Activated naive CD4-positive, alpha-beta T cell treated with anti-CD3 and anti-CD28 coated beads, Interleukin-2, amount 10 ng/mL, durations not matched to agents 7 days and 5 days (primary cell): Measurements from ENCODE around the gene CPE.
"Not testable (repeated sequence)": the region's sequence is repeated elsewhere in the genome, so short reads cannot be mapped to it uniquely, and the experiment has no call there.

Experiments used
- CTCF ChIA-PET: fragments of 350-600 bp; sonication (Branson Sonifier 250); formaldehyde crosslinking; loops from one replicate; lab custom pipeline; 2021; ENCODE audit warnings: antibody characterized with exemption; lab: Charles Lee
- DNase-seq: peaks from one replicate; pipeline ENCODE4 v3.0.0-alpha.2; 2020
- H3K27ac Mint-ChIP-seq: one replicate; pipeline ENCODE4 v1.8.0; 2021; ENCODE audit warnings: mild to moderate bottlenecking, moderate library complexity, mixed read lengths
- H3K27me3 Mint-ChIP-seq: one replicate; pipeline ENCODE4 v1.8.0; 2021; ENCODE audit warnings: mild to moderate bottlenecking, mixed read lengths
- H3K36me3 Mint-ChIP-seq: one replicate; pipeline ENCODE4 v1.8.0; 2021; ENCODE audit warnings: mixed read lengths
- H3K4me1 Mint-ChIP-seq: one replicate; pipeline ENCODE4 v1.8.0; 2021; ENCODE audit warnings: mixed read lengths
- H3K4me3 Mint-ChIP-seq: one replicate; pipeline ENCODE4 v1.8.0; 2021; ENCODE audit warnings: mild to moderate bottlenecking, moderate library complexity, mixed read lengths
- H3K9me3 Mint-ChIP-seq: one replicate; pipeline ENCODE4 v1.8.0; 2021; ENCODE audit warnings: mixed read lengths

Gene CPE

GRCh38 chr4:165378745-165379677 is at the start of gene CPE:
CPE (plus strand) TSS chr4:165379008; CDS start chr4:165379222, 214 bp downstream.
- H3K36me3 Mint-ChIP-seq: no peaks in the 10 kb centered on the region
- H3K27ac Mint-ChIP-seq: no peak within 1 kb of the TSS
- peaks cover 63% of the 10 kb centered on the region for H3K27me3 Mint-ChIP-seq
- no peaks in the 10 kb centered on the region for H3K9me3 Mint-ChIP-seq
- H3K4me1 Mint-ChIP-seq: peaks cover 12% of the 10 kb centered on the region
- CTCF ChIA-PET: interaction anchor here (1.4 kb wide), 1 partner anchor 266 kb away, joined by 3 read pairs; no protein-coding TSS in a partner anchor
- DNase-seq: peak; percentile 73
- peak within 1 kb of the TSS; percentile 63 for H3K4me3 Mint-ChIP-seq

GRCh38 chr4:165330071-165330470 is 48.7 kb upstream of the CPE start:
- Mint-ChIP-seq H3K9me3 (peaks cover 4% of the 10 kb centered on the region), H3K4me1 (peaks cover 40% of the 10 kb centered on the region), H3K27me3 (no peaks in the 10 kb centered on the region), H3K27ac (no peak overlapping the region), H3K36me3 (peaks cover 42% of the 10 kb centered on the region), H3K4me3 (peak overlapping the region; percentile 27)
- no peak for DNase-seq
- CTCF ChIA-PET: interaction anchor here (0.5 to 0.9 kb wide), 3 partner anchors 116 to 217 kb away, joined by 3 to 4 read pairs (median 4); partner anchors contain the start of gene TMEM192

- H3K4me3 Mint-ChIP-seq: peak overlapping the region; percentile 27
- peak overlapping the region; percentile 33 for H3K27ac Mint-ChIP-seq
- CTCF ChIA-PET: interaction anchor here (0.9 kb wide), 1 partner anchor 218 kb away, joined by 3 read pairs; the partner anchor contains the start of gene TMEM192
- peaks cover 2% of the 10 kb centered on the region for H3K9me3 Mint-ChIP-seq
- peaks cover 42% of the 10 kb centered on the region for H3K36me3 Mint-ChIP-seq
- peaks cover 45% of the 10 kb centered on the region for H3K4me1 Mint-ChIP-seq
- no peak for DNase-seq
- no peaks in the 10 kb centered on the region for H3K27me3 Mint-ChIP-seq
Observed at GRCh38 chr4:165330666-165331065, 48.1 kb upstream of the CPE start.

- Mint-ChIP-seq H3K4me3 (peak overlapping the region; percentile 22), H3K36me3 (peaks cover 41% of the 10 kb centered on the region), H3K9me3 (no peaks in the 10 kb centered on the region), H3K4me1 (peaks cover 46% of the 10 kb centered on the region), H3K27me3 (no peaks in the 10 kb centered on the region), H3K27ac (no peak overlapping the region)
- CTCF ChIA-PET: interaction anchor here (2.2 to 3.2 kb wide), 2 partner anchors 12 to 201 kb away, joined by 7 to 14 read pairs; no protein-coding TSS in a partner anchor
- no peak for DNase-seq
Observed at GRCh38 chr4:165331359-165331758, 47.4 kb upstream of the CPE start.

- Mint-ChIP-seq H3K36me3 (peaks cover 44% of the 10 kb centered on the region), H3K4me1 (peaks cover 49% of the 10 kb centered on the region), H3K9me3 (no peaks in the 10 kb centered on the region), H3K4me3 (peak overlapping the region; percentile 8), H3K27me3 (no peaks in the 10 kb centered on the region), H3K27ac (peak overlapping the region; percentile 20)
- CTCF ChIA-PET: interaction anchor here (1.1 to 3.2 kb wide), 4 partner anchors 11 to 201 kb away, joined by 3 to 14 read pairs (median 5); no protein-coding TSS in a partner anchor
- no peak for DNase-seq
Observed at GRCh38 chr4:165331823-165332222, 47.0 kb upstream of the CPE start.

- CTCF ChIA-PET: interaction anchor here (1.1 to 3.2 kb wide), 4 partner anchors 10 to 202 kb away, joined by 3 to 14 read pairs (median 5); no protein-coding TSS in a partner anchor
- H3K9me3 Mint-ChIP-seq: no peaks in the 10 kb centered on the region
- H3K27ac Mint-ChIP-seq: peak overlapping the region; percentile 39
- H3K4me1 Mint-ChIP-seq: peaks cover 49% of the 10 kb centered on the region
- no peaks in the 10 kb centered on the region for H3K27me3 Mint-ChIP-seq
- H3K36me3 Mint-ChIP-seq: peaks cover 49% of the 10 kb centered on the region
- no peak for DNase-seq
- peak overlapping the region; percentile 8 for H3K4me3 Mint-ChIP-seq
Observed at GRCh38 chr4:165332502-165332901, 46.3 kb upstream of the CPE start.

- no peak overlapping the region for H3K4me3 Mint-ChIP-seq
- peaks cover 58% of the 10 kb centered on the region for H3K36me3 Mint-ChIP-seq
- DNase-seq: no peak
- CTCF ChIA-PET: no interaction called here
- H3K4me1 Mint-ChIP-seq: peaks cover 44% of the 10 kb centered on the region
- no peaks in the 10 kb centered on the region for H3K9me3 Mint-ChIP-seq
- H3K27ac Mint-ChIP-seq: no peak overlapping the region
- no peaks in the 10 kb centered on the region for H3K27me3 Mint-ChIP-seq
Observed at GRCh38 chr4:165335163-165335703, 43.6 kb upstream of the CPE start.

- Mint-ChIP-seq H3K36me3 (peaks cover 56% of the 10 kb centered on the region), H3K4me3 (no peak overlapping the region), H3K27ac (peak overlapping the region; percentile 5), H3K27me3 (no peaks in the 10 kb centered on the region), H3K4me1 (peaks cover 29% of the 10 kb centered on the region), H3K9me3 (no peaks in the 10 kb centered on the region)
- CTCF ChIA-PET: no interaction called here
- DNase-seq: no peak
Observed at GRCh38 chr4:165336743-165337142, 42.1 kb upstream of the CPE start.

GRCh38 chr4:165342340-165342739 is 36.5 kb upstream of the CPE start:
- DNase-seq, H3K9me3 Mint-ChIP-seq, H3K27ac Mint-ChIP-seq, H3K4me3 Mint-ChIP-seq, H3K27me3 Mint-ChIP-seq, H3K4me1 Mint-ChIP-seq: not testable (repeated sequence)
- CTCF ChIA-PET: interaction anchor here (0.7 to 6.0 kb wide), 7 partner anchors 9 to 236 kb away, joined by 3 to 62 read pairs (median 3); partner anchors contain the start of gene TMEM192
- peaks cover 35% of the 10 kb centered on the region for H3K36me3 Mint-ChIP-seq

GRCh38 chr4:165343353-165344191 is 35.2 kb upstream of the CPE start:
- DNase-seq: peak; percentile 44
- CTCF ChIA-PET: interaction anchor here (0.7 to 6.0 kb wide), 13 partner anchors 8 to 231 kb away, joined by 3 to 62 read pairs (median 4); partner anchors contain the start of gene TMEM192
- no peak overlapping the region for H3K4me3 Mint-ChIP-seq
- no peaks in the 10 kb centered on the region for H3K27me3 Mint-ChIP-seq
- H3K36me3 Mint-ChIP-seq: peaks cover 28% of the 10 kb centered on the region
- H3K27ac Mint-ChIP-seq: no peak overlapping the region
- H3K9me3 Mint-ChIP-seq: no peaks in the 10 kb centered on the region
- no peaks in the 10 kb centered on the region for H3K4me1 Mint-ChIP-seq

GRCh38 chr4:165345666-165346417 is 33.0 kb upstream of the CPE start:
- H3K36me3 Mint-ChIP-seq: peaks cover 16% of the 10 kb centered on the region
- CTCF ChIA-PET: interaction anchor here (0.7 to 6.0 kb wide), 4 partner anchors 9 to 233 kb away, joined by 3 to 62 read pairs (median 14); partner anchors contain the start of gene TMEM192
- DNase-seq: no peak
- H3K27ac Mint-ChIP-seq: no peak overlapping the region
- H3K4me3 Mint-ChIP-seq: no peak overlapping the region
- H3K9me3 Mint-ChIP-seq: no peaks in the 10 kb centered on the region
- no peaks in the 10 kb centered on the region for H3K27me3 Mint-ChIP-seq
- no peaks in the 10 kb centered on the region for H3K4me1 Mint-ChIP-seq

- H3K9me3 Mint-ChIP-seq: no peaks in the 10 kb centered on the region
- no peak for DNase-seq
- H3K27me3 Mint-ChIP-seq: peaks cover 10% of the 10 kb centered on the region
- H3K4me3 Mint-ChIP-seq: no peak overlapping the region
- no peaks in the 10 kb centered on the region for H3K4me1 Mint-ChIP-seq
- CTCF ChIA-PET: interaction anchor here (1.0 to 6.0 kb wide), 4 partner anchors 10 to 234 kb away, joined by 3 to 62 read pairs (median 9); no protein-coding TSS in a partner anchor
- H3K27ac Mint-ChIP-seq: no peak overlapping the region
- peaks cover 6% of the 10 kb centered on the region for H3K36me3 Mint-ChIP-seq
Observed at GRCh38 chr4:165347647-165348569, 30.9 kb upstream of the CPE start.
